GM18858 (cell line): ENCODE measurements around the gene MCM7.

Source experiments
- ATAC-seq: cut with Tn5 transposase; IDR thresholded peaks from one replicate; pipeline ENCODE4 v1.9.1; 2021; ENCODE audit not compliant: unreplicated experiment

MCM7 gene

GRCh38 chr7:100098913-100099312 is 2.3 kb downstream of the MCM7 start:
- ATAC-seq = no peak

- ATAC-seq = no peak
These were observed 5.5 kb downstream of the MCM7 start for GRCh38 chr7:100095704-100096103.

GRCh38 chr7:100095289-100095688 is 5.9 kb downstream of the MCM7 start:
- ATAC-seq = no peak

GRCh38 chr7:100093925-100094486 is 7.2 kb downstream of the MCM7 start:
- ATAC-seq = no peak

- ATAC-seq = no peak
These were observed 7.7 kb downstream of the MCM7 start for GRCh38 chr7:100093498-100093897.

GRCh38 chr7:100093054-100093453 is 8.1 kb downstream of the MCM7 start:
- no peak for ATAC-seq

GRCh38 chr7:100091411-100092181 is 9.6 kb downstream of the MCM7 start:
- no peak for ATAC-seq

- no peak for ATAC-seq
These were observed 10.4 kb downstream of the MCM7 start for GRCh38 chr7:100090527-100091410.

GRCh38 chr7:100089458-100090196 is 11.6 kb downstream of the MCM7 start:
- ATAC-seq = no peak

- no peak for ATAC-seq
These were observed 12.4 kb downstream of the MCM7 start, which contains the start of gene COPS6 for GRCh38 chr7:100088621-100089457. COPS6 (plus strand) TSS chr7:100088969; CDS start chr7:100088991, 22 bp downstream.

GRCh38 chr7:100088095-100088620 is 13.0 kb downstream of the MCM7 start:
- no peak for ATAC-seq

GRCh38 chr7:100087055-100087750 is 14.0 kb downstream of the MCM7 start:
- no peak for ATAC-seq

- ATAC-seq = no peak
These were observed 15.7 kb downstream of the MCM7 start for GRCh38 chr7:100085515-100085914.

- no peak for ATAC-seq
These were observed 18.2 kb downstream of the MCM7 start for GRCh38 chr7:100082978-100083377.

GRCh38 chr7:100081535-100082102 is 19.6 kb downstream of the MCM7 start, which contains the start of gene ZNF3:
ZNF3 (minus strand) TSS chr7:100081723; CDS start chr7:100077357, 4,366 bp downstream.
- peak; percentile 70 for ATAC-seq

GRCh38 chr7:100080907-100081534 is 20.2 kb downstream of the MCM7 start:
- ATAC-seq = peak; percentile 3

GRCh38 chr7:100079024-100079560 is 22.1 kb downstream of the MCM7 start:
- ATAC-seq = no peak

- ATAC-seq = no peak
These were observed 24.0 kb downstream of the MCM7 start for GRCh38 chr7:100077205-100077604.
